Measurements from ENCODE around the gene WDR33.
"Not testable (repeated sequence)": the region's sequence is repeated elsewhere in the genome, so short reads cannot be mapped to it uniquely, and the experiment has no call there.

WDR33 gene

GRCh38 chr2:127762441-127762840 is 48.5 kb downstream of the WDR33 start:
- no peak for DNase-seq

GRCh38 chr2:127759931-127760330 is 51.0 kb downstream of the WDR33 start:
- no peak for DNase-seq

GRCh38 chr2:127754186-127754585 is 56.8 kb downstream of the WDR33 start:
- DNase-seq, result no peak

GRCh38 chr2:127753374-127753773 is 57.6 kb downstream of the WDR33 start:
- DNase-seq, result no peak

- not testable (repeated sequence) for DNase-seq
Observed at GRCh38 chr2:127749537-127749936, 61.4 kb downstream of the WDR33 start.

- DNase-seq, result no peak
Observed at GRCh38 chr2:127747621-127748020, 63.4 kb downstream of the WDR33 start.

DNA sequence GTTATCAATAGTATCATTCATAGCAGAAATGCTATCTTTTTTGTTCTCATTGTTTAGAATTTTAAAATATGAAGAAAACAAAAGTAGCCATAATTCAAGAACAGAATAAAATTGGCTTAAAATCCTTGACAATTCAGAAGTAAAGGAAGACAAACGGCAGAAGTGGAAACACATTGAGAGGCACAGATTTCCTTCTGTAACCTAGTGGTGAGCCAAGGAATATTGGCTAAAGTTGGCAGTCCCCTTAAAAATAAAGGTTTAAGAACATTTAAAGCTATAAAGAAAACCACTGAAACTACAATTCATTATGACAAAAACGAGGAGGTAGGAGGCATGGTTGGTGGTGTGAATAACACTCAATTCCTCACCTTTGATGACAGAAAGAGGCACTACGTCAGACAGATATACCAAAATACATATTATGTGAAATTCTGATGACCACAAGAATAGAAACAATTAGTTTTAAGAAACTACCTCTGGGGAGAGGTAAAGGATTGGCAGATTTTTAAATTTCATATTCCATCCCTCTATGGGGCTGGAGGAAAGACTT is 67.4 kb downstream of the WDR33 start:
- no peak for DNase-seq

- no peak for DNase-seq
Observed at GRCh38 chr2:127740665-127741288, 70.2 kb downstream of the WDR33 start.

DNA sequence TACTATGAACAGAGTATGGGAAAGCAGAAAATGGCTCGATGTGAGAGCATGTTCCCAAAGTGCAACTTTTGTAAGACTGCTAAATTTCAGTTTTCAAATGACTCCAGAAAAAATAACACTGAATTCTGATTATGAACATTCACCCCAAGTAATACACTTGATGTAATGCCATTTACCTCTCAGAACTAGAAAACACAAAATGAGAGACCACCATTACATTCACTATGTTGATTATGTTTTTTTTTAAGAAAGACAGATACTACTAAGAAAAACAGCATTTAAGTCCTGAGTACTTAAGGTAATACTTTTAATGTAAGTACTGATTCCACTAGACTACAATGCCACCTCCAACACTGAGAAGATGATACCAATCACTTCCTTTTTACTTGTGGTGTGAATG is 71.2 kb downstream of the WDR33 start:
- no peak for DNase-seq

GRCh38 chr2:127737892-127738291 is 73.1 kb downstream of the WDR33 start:
- no peak for DNase-seq

DNA sequence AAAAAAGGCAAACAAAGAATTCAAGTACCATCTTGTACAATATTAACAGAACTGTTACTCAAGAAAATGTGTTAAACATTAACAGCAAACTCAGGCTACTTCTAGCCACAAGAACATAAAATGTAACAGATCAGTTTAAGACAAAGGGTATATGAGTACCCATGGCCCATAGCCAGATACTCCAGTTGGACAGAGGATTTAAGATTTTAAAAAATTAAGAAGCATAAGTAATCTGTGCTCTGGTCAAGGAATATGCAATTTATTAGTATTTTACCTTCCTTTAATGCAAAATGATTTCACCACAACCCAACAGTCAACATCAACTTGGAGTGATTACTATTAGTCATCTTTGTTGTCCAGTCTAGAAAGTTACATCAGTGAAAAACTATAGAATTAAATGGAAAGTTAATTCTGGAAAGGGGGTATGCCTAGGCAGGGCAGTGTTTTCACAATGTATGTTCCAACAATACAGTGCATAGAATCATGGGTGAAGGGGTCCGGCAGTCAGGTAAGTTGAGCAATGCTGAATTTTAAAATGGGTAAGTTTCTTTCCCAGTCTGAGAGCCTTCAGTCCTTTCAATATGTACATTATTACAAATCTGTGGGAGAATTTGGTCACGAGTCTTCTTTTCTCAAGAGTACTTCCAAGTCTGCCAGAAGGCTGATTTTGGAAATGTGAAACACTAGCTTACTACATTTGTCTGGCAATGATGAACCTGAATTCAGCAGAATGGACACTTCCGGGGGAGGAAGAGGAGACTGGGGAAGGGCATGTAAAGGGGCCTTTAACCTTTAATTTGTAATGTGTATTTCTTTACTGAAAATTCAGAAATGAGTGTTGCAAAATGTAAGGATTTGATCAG is 75.2 kb downstream of the WDR33 start:
- no peak for DNase-seq

- DNase-seq, result no peak
Observed at GRCh38 chr2:127735044-127735443, 75.9 kb downstream of the WDR33 start.

GRCh38 chr2:127733816-127734537 is 77.0 kb downstream of the WDR33 start:
- no peak for DNase-seq

DNA sequence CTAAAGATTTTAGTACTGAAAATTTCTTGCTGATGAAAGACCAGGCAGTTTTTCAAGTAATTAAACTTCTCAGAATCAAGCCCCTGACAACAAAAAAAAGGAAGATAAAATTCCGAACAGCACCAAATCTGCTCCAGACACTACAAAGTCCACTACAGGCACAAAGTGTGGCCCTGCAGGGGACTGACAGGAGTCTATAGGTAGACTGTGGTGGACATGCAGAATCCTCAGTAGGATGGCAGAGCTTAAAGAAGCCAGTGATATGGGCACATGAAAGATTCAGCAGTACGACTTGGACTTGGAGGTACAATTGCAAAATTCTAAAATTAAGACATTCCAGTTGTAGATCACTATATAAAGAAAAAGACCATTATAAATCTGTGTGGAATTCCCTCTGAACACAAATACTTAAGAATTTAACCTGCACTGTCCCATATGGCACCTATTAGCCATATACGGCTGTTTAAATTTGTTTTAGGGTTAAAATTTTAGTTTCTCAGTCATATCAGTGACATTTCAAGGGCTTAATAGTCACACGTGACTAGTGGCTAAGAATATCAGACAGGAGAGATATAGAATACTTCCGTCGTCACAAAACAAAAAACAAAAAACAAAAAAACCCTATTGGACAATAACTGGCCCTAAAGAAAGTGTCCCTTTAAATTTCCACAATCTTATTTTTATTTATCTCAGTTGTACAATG is 77.7 kb downstream of the WDR33 start:
- no peak for DNase-seq

- no peak for DNase-seq
Observed at GRCh38 chr2:127726158-127726880, 84.7 kb downstream of the WDR33 start.

DNA sequence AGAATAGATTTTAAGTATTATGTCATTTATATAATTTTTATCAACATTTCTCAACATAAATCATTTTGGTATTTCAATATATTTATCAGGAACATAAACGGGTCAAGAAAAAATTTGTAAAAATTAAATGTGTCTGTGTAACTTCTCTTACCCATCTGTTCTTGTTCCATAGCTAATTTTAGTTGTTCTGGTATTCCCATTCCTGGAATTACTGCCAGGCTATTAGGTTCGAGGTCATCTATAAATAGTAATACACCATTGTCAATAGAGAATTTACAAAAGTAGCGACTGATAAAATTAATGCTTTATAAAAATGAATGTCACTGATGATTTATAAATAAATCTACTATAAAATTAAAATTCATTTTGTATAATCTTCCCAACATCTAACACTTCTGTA is 88.2 kb downstream of the WDR33 start:
- no peak for DNase-seq

GRCh38 chr2:127721978-127722355 is 89.0 kb downstream of the WDR33 start:
- no peak for DNase-seq

DNA sequence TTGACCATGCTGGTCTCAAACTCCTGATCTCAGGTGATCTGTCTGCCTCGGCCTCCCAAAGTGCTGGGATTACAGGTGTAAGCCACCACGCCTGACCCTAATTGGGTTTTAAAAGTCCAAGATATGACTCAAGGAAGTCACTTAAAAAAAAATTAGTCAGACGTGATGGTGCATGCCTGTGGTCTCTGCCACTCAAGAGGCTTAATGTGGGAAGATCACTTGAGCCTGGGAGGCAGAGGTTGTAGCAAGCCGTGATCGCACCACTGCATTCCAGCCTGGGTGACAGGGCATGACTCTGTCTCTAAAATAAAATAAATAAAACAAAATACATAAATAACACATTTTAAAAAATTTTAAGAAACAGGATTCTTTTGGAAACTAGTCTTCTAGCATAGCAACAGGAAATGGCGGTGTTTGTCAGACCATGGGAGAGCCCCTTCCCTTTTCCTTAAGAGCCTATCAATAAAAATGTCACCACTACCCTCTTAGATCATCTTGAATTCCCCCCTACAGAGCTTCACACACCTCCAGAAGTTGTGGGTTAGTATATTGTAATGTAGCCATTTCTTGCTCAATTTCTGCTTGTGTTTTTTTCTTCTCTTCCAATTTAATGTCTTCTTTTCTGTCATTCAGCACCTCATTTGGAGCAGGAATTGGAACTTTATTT is 89.5 kb downstream of the WDR33 start:
- DNase-seq, result no peak

GRCh38 chr2:127719301-127720218 is 91.4 kb downstream of the WDR33 start:
- no peak for DNase-seq

DNA sequence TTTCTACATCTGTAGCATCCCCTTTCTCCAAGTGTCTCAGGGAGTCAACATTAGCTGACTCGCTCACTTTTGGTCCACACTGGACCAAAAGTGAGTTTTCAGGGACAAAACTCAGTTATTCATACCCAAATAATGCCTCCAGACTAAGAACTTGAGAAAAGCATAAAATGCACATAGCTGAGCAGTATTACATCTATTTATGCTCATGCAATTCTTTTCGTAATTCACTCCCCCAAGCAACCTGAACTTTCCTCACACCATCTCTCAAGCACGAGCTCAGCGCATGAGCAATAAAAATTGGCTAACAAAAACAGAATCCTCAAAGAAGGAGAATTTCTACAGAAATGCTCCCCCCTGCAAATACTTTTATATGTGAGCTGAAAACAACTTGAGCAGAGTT is 92.7 kb downstream of the WDR33 start:
- DNase-seq, result no peak
